CD8-positive, alpha-beta memory T cell (primary cell): ENCODE data around the gene PEA15. TPM values are rescaled to one million over a fixed set of nuclear protein-coding genes. Genes with fewer than 3 reads are reported as not detected.
A peak's percentile ranks its signal among the peaks of the same experiment; 100 is the strongest.

Source experiments
- CTCF ChIA-PET: fragments of 350-600 bp; sonication (Branson Sonifier 250); formaldehyde crosslinking; loops from one replicate; lab custom pipeline; 2021; ENCODE audit warnings: antibody characterized with exemption; lab: Charles Lee
- POLR2A ChIA-PET: fragments of 350-600 bp; sonication (Branson Sonifier 250); formaldehyde crosslinking; loops from one replicate; lab custom pipeline; 2021; ENCODE audit warnings: antibody characterized with exemption; lab: Charles Lee
- DNase-seq, 5 donors: peaks; one replicate each; pipeline versions ENCODE4 v3.0.0 to v3.0.0-alpha.2; 2020 to 2022; ENCODE audit warnings: mixed read lengths in 1 of 5
- H3K27ac ChIP-seq: one replicate; pipeline ENCODE4 v1.7.0; 2013; ENCODE audit warnings: low read depth, mild to moderate bottlenecking, low read length, moderate library complexity
- H3K27me3 ChIP-seq: 2 replicates; pipeline ENCODE4 v1.7.0; 2013; ENCODE audit warnings: low read length, mild to moderate bottlenecking; ENCODE audit not compliant: insufficient read depth, poor library complexity, severe bottlenecking
- H3K36me3 ChIP-seq: 2 replicates; pipeline ENCODE4 v1.7.0; 2013; ENCODE audit warnings: mild to moderate bottlenecking, low read length, moderate library complexity; ENCODE audit not compliant: insufficient read depth
- H3K4me1 ChIP-seq: 2 replicates; pipeline ENCODE4 v1.7.0; 2013; ENCODE audit warnings: mild to moderate bottlenecking, low read length, moderate library complexity; ENCODE audit not compliant: insufficient read depth
- H3K4me3 ChIP-seq: 2 replicates; pipeline ENCODE4 v1.7.0; 2013; ENCODE audit warnings: mild to moderate bottlenecking, low read length
- H3K9me3 ChIP-seq: 2 replicates; pipeline ENCODE4 v1.7.0; 2013; ENCODE audit warnings: mild to moderate bottlenecking, low read length
- H3K27ac Mint-ChIP-seq, 8 donors: one replicate each; pipeline ENCODE4 v1.8.0; 2020 to 2021; ENCODE audit warnings: mixed read lengths in 8 of 8, mild to moderate bottlenecking in 6 of 8, inconsistent platforms in 3 of 8, moderate library complexity in 3 of 8
- H3K27me3 Mint-ChIP-seq, 2 donors: one replicate each; pipeline ENCODE4 v1.8.0; 2020 to 2021; ENCODE audit warnings: mixed read lengths in 2 of 2, mild to moderate bottlenecking in 1 of 2, moderate library complexity in 1 of 2
- H3K36me3 Mint-ChIP-seq, 3 donors: one replicate each; pipeline ENCODE4 v1.8.0; 2020 to 2021; ENCODE audit warnings: mixed read lengths in 3 of 3, inconsistent platforms in 1 of 3, mild to moderate bottlenecking in 1 of 3
- H3K4me1 Mint-ChIP-seq, 3 donors: one replicate each; pipeline ENCODE4 v1.8.0; 2020 to 2021; ENCODE audit warnings: mixed read lengths in 3 of 3, inconsistent platforms in 1 of 3, mild to moderate bottlenecking in 1 of 3
- H3K4me3 Mint-ChIP-seq, 7 donors: one replicate each; pipeline ENCODE4 v1.8.0; 2020 to 2021; ENCODE audit warnings: mixed read lengths in 7 of 7, mild to moderate bottlenecking in 6 of 7, moderate library complexity in 4 of 7, inconsistent platforms in 2 of 7
- H3K9me3 Mint-ChIP-seq, 5 donors: one replicate each; pipeline ENCODE4 v1.8.0; 2020 to 2022; ENCODE audit warnings: mixed read lengths in 5 of 5, mild to moderate bottlenecking in 3 of 5, moderate library complexity in 2 of 5, inconsistent platforms in 1 of 5
- polyA plus RNA-seq: library from polyadenylated mRNA; unstranded; fragments of 300-500 nt; fragmentation: Illumina TruSeq; gene quantifications from one replicate; pipeline ENCODE4 v1.2.3, GENCODE V29; 2021
- total RNA-seq, 2 experiments: library from RNA; stranded (reverse); gene quantifications; one replicate each; pipeline ENCODE4 v1.2.3, GENCODE V29; 2021

Gene PEA15
- total and polyA plus RNA-seq, 3 experiments from 2014 or later: 9.1 to 81.4 (median 77.4) TPM

DNA sequence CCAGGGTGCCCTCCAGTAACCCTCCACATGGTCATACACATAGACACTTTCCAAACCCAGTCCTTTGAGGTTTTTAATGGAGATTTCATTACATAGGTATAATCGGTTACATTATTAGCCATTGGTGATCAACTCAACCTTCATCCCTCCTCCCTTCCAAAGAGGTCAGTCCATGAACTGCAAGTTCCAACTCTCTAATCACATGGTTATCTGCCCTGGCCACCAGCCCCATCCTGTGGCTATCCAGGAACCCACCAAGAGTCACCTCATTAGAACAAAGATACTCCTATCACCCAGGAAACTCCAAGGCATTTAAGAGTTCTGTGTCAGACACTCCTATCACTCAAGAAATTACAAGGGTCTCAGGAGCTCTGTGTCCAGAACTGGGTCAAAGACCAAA is 41.6 kb upstream of the PEA15 start:
- Histone ChIP-seq H3K4me3 (no peak overlapping the region), H3K36me3 (no peaks in the 10 kb centered on the region), H3K4me1 (no peaks in the 10 kb centered on the region), H3K9me3 (no peaks in the 10 kb centered on the region), H3K27ac (no peak overlapping the region), H3K27me3 (peaks cover 7% of the 10 kb centered on the region)
- POLR2A ChIA-PET: no interaction called here
- Mint-ChIP-seq H3K9me3 (no peaks in the 10 kb centered on the region), H3K4me3 (no peak overlapping the region), H3K27ac (no peak overlapping the region), H3K27me3 (peaks cover 20 to 45% of the 10 kb centered on the region in 2 donors), H3K36me3 (no peaks in the 10 kb centered on the region), H3K4me1 (no peaks in the 10 kb centered on the region)
- DNase-seq: no peak
- CTCF ChIA-PET: no interaction called here

DNA sequence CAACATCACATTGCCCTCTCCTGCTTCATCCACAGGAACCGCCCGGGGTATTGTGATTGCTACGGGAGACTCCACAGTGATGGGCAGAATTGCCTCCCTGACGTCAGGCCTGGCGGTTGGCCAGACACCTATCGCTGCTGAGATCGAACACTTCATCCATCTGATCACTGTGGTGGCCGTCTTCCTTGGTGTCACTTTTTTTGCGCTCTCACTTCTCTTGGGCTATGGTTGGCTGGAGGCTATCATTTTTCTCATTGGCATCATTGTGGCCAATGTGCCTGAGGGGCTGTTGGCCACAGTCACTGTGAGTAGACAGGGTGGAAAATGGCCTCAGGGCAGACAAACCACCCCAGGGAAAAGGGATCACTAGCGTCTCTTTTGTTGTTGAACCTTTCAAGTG is 41.1 kb upstream of the PEA15 start:
- H3K36me3 ChIP-seq: no peaks in the 10 kb centered on the region
- ChIA-PET POLR2A (no interaction called here), CTCF (no interaction called here)
- Mint-ChIP-seq H3K9me3 (no peaks in the 10 kb centered on the region), H3K4me1 (peaks cover under 1 to 1% (median under 1%) of the 10 kb centered on the region in 3 donors), H3K36me3 (no peaks in the 10 kb centered on the region), H3K4me3 (no peak overlapping the region), H3K27me3 (peaks cover 20 to 40% of the 10 kb centered on the region in 2 donors), H3K27ac (no peak overlapping the region)
- H3K4me1 ChIP-seq: no peaks in the 10 kb centered on the region
- no peak overlapping the region for H3K27ac ChIP-seq
- H3K4me3 ChIP-seq: no peak overlapping the region
- no peak for DNase-seq
- H3K27me3 ChIP-seq: peaks cover 7% of the 10 kb centered on the region
- no peaks in the 10 kb centered on the region for H3K9me3 ChIP-seq

DNA sequence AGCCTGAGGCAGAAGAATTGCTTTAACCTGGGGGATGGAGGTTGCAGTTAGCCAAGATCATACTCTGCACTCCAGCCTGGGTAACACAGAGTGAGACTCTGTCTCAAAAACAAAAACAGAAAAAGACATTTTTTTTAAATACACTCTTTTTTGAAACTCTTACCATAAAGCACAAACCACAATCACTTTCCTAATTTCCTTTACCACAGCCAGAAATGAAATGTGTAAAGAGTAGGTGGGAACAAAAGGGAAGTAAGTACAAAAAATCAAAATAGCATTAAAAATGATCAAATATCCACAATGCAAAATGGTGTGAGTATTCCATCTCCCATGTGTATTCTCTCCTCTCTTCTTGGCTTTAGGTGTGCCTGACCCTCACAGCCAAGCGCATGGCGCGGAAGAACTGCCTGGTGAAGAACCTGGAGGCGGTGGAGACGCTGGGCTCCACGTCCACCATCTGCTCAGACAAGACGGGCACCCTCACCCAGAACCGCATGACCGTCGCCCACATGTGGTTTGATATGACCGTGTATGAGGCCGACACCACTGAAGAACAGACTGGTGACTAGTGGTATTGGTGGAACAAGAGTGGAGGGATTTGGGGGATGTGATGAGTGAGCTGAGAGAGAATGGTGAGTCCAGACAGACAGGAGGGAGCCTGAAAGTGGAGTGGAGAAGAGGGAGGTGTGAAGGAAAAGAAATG is 38.9 kb upstream of the PEA15 start:
- Mint-ChIP-seq H3K9me3 (no peaks in the 10 kb centered on the region), H3K4me1 (peaks cover 7 to 9% (median 7%) of the 10 kb centered on the region in 3 donors), H3K27me3 (peaks cover 18 to 40% of the 10 kb centered on the region in 2 donors), H3K27ac (peak overlapping the region in 2 of 8 donors; percentile 3 to 83), H3K36me3 (no peaks in the 10 kb centered on the region), H3K4me3 (no peak overlapping the region)
- Histone ChIP-seq H3K27me3 (peaks cover 7% of the 10 kb centered on the region), H3K27ac (no peak overlapping the region), H3K9me3 (no peaks in the 10 kb centered on the region), H3K36me3 (no peaks in the 10 kb centered on the region), H3K4me3 (no peak overlapping the region), H3K4me1 (no peaks in the 10 kb centered on the region)
- CTCF ChIA-PET: no interaction called here
- no peak for DNase-seq
- POLR2A ChIA-PET: no interaction called here

DNA sequence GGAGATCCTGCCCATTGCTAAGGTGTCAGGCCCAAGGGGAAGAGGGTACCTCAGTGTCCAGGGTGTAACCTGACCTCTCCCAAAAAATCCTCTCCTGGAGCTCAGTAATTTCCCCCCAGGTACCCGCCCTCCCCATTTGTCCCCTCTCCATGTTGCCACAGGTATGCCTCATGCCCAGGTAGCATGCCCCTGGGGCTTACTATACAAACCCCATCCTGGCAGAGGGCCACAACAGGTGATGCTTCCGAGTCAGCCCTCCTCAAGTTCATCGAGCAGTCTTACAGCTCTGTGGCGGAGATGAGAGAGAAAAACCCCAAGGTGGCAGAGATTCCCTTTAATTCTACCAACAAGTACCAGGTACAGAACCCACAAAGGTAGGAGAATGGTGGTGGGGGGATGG is 38.1 kb upstream of the PEA15 start:
- H3K9me3 ChIP-seq: no peaks in the 10 kb centered on the region
- H3K4me3 ChIP-seq: no peak overlapping the region
- Mint-ChIP-seq H3K36me3 (no peaks in the 10 kb centered on the region), H3K4me1 (peaks cover 7 to 9% (median 7%) of the 10 kb centered on the region in 3 donors), H3K4me3 (no peak overlapping the region), H3K9me3 (no peaks in the 10 kb centered on the region), H3K27me3 (peaks cover 18 to 41% of the 10 kb centered on the region in 2 donors), H3K27ac (peak overlapping the region in 1 of 8 donors; percentile 80)
- no peak for DNase-seq
- no peaks in the 10 kb centered on the region for H3K36me3 ChIP-seq
- ChIA-PET POLR2A (interaction anchor here (1.0 kb wide), 1 partner anchor 94 kb away, joined by 3 read pairs; no protein-coding TSS in a partner anchor), CTCF (no interaction called here)
- H3K27ac ChIP-seq: no peak overlapping the region
- H3K4me1 ChIP-seq: no peaks in the 10 kb centered on the region
- H3K27me3 ChIP-seq: peaks cover 7% of the 10 kb centered on the region

DNA sequence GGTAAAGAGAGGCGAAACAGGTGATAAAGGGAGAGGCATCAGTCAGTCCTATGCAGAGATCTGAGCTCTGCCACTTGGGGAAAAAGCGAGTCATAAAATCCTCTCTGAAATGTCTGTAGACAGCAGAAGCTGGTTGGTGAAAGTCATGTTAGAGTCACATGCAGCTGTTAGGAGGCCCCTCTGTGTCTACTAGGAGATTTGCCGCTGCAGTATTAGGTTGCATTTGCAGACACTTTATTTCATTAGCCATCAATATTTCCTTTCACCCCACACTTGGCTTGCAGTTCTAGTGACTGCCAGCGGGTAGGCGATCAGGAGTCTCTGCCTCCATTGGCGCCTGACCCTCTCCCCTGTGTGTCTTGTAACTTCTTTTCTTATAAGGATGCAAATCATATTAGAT is 37.6 kb upstream of the PEA15 start:
- H3K36me3 Mint-ChIP-seq: no peaks in the 10 kb centered on the region
- no peaks in the 10 kb centered on the region for H3K9me3 Mint-ChIP-seq
- Histone ChIP-seq H3K27ac (no peak overlapping the region), H3K4me1 (no peaks in the 10 kb centered on the region), H3K36me3 (no peaks in the 10 kb centered on the region), H3K9me3 (no peaks in the 10 kb centered on the region), H3K27me3 (peaks cover 7% of the 10 kb centered on the region), H3K4me3 (no peak overlapping the region)
- ChIA-PET CTCF (no interaction called here), POLR2A (interaction anchor here (1.0 kb wide), 1 partner anchor 94 kb away, joined by 3 read pairs; no protein-coding TSS in a partner anchor)
- H3K4me3 Mint-ChIP-seq: no peak overlapping the region
- peak overlapping the region in 1 of 8 donors; percentile 80 for H3K27ac Mint-ChIP-seq
- DNase-seq: no peak
- peaks cover 7 to 9% (median 7%) of the 10 kb centered on the region in 3 donors for H3K4me1 Mint-ChIP-seq
- peaks cover 20 to 43% of the 10 kb centered on the region in 2 donors for H3K27me3 Mint-ChIP-seq

DNA sequence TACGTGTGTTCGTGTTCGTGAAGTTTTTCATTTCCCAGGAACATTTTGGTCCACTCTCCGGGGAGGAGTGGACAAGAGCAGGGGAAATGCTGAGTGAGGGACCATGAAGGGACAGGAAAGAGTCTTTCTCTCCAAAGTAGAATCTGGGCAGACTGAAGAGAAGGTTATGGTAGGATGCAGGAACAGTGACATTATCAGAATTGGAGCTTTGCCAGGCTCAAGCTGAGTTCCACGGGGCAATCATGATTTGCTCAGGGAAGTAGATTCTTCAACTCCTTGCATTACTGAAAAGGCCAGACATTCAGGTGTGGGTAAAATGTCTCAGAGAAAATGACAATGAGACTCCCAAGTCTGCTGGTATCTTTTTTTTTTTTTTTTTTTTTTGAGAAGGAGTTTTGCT is 37.2 kb upstream of the PEA15 start:
- Mint-ChIP-seq H3K4me1 (peaks cover 7 to 9% (median 7%) of the 10 kb centered on the region in 3 donors), H3K4me3 (no peak overlapping the region), H3K9me3 (no peaks in the 10 kb centered on the region), H3K27me3 (peaks cover 23 to 48% of the 10 kb centered on the region in 2 donors), H3K36me3 (no peaks in the 10 kb centered on the region), H3K27ac (no peak overlapping the region)
- CTCF ChIA-PET: no interaction called here
- H3K4me1 ChIP-seq: no peaks in the 10 kb centered on the region
- H3K36me3 ChIP-seq: no peaks in the 10 kb centered on the region
- POLR2A ChIA-PET: no interaction called here
- no peak overlapping the region for H3K4me3 ChIP-seq
- H3K27ac ChIP-seq: no peak overlapping the region
- no peaks in the 10 kb centered on the region for H3K9me3 ChIP-seq
- peaks cover 7% of the 10 kb centered on the region for H3K27me3 ChIP-seq
- no peak for DNase-seq

DNA sequence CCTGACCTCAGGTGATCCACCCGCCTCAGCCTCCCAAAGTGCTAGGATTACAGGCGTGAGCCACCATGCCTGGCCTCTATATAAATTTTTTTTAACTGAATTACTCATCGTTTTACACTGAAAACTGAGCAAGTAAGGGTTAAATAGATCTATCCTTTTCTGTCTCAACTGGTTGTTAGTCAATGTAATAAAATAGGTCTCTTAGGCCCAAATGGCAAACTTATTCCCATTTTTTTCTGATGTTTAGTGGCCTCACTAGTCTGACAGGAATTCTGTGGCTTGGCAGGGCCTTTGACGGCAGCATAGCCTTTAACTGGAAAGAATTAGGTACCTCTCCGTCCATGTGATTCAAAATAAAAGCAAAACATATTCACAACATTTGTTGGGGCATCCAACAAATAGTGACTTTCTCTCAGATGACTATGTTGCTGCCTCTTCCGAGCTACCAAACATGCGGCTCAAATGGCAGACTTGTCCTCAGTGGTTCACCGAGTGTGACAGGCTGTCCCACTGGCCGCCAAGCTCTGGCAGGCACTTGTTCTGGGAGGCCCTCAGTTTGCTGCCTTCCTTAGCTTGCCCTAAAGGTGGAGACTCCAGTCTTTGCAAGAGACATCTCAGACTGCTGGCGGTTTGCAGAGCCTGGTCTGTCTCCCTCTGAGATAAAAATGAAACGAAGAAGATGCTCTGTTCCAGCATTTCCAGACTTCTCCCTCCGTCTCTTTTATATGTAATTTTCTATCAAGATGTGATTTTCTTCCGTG is 36.4 kb upstream of the PEA15 start:
- Mint-ChIP-seq H3K36me3 (no peaks in the 10 kb centered on the region), H3K27ac (peak overlapping the region in 1 of 8 donors; percentile 25), H3K9me3 (no peaks in the 10 kb centered on the region), H3K27me3 (peaks cover 25 to 47% of the 10 kb centered on the region in 2 donors), H3K4me3 (no peak overlapping the region), H3K4me1 (peaks cover 7 to 9% (median 7%) of the 10 kb centered on the region in 3 donors)
- Histone ChIP-seq H3K27ac (no peak overlapping the region), H3K36me3 (no peaks in the 10 kb centered on the region), H3K27me3 (peaks cover 7% of the 10 kb centered on the region), H3K4me3 (no peak overlapping the region), H3K9me3 (no peaks in the 10 kb centered on the region), H3K4me1 (no peaks in the 10 kb centered on the region)
- ChIA-PET POLR2A (no interaction called here), CTCF (no interaction called here)
- DNase-seq: no peak
